Left lung (tissue), 10 donors: Measurements from ENCODE around the gene PSME1. TPM values are rescaled to one million over a fixed set of nuclear protein-coding genes. Genes with fewer than 3 reads are reported as not detected.

Experiments used
- ATAC-seq: fragments of 200-7000 bp; cut with Tn5 transposase; one replicate; pipeline ENCODE4 v1.9.1; 2020; ENCODE audit warnings: moderate library complexity
- DNase-seq, 4 donors: peaks; one replicate each; pipeline ENCODE4 v3.0.0-alpha.2; 2013 to 2020
- H3K27ac ChIP-seq, 2 donors: fragments of 200-600 bp; sonication (generic) in 1 of 2; one replicate each; pipeline versions ENCODE4 v1.5.0 to v1.8.0; 2020 to 2021
- H3K27me3 ChIP-seq, 2 donors: fragments of 200-600 bp; sonication (generic) in 1 of 2; one replicate each; pipeline versions ENCODE4 v1.5.0 to v1.8.0; 2020 to 2021
- H3K36me3 ChIP-seq, 2 donors: fragments of 200-600 bp; sonication (generic) in 1 of 2; one replicate each; pipeline versions ENCODE4 v1.5.0 to v1.8.0; 2020 to 2021
- H3K4me1 ChIP-seq, 2 donors: fragments of 200-600 bp; one replicate each; pipeline ENCODE4 v1.8.0; 2021
- H3K4me3 ChIP-seq, 2 donors: fragments of 200-600 bp; sonication (generic) in 1 of 2; one replicate each; pipeline versions ENCODE4 v1.5.0 to v1.8.0; 2020 to 2021; ENCODE audit warnings: mild to moderate bottlenecking in 1 of 2
- H3K9me3 ChIP-seq, 2 donors: fragments of 200-600 bp; sonication (generic) in 1 of 2; one replicate each; pipeline versions ENCODE4 v1.5.0 to v1.8.0; 2020 to 2021
- intact Hi-C, 2 donors: fragments of 100-400 bp; cut with DNase I; formaldehyde crosslinking; loops; one replicate each; pipeline versions ENCODE4 v1.11.2 to v1.14.2; 2022
- polyA plus RNA-seq, 6 donors: library from polyadenylated mRNA; unstranded; fragments of 120-200 nt; gene quantifications; one replicate each; pipeline ENCODE4 v1.2.1, GENCODE V29; 2013; ENCODE audit not compliant: insufficient read length in 6 of 6
- total RNA-seq, 2 donors: library from RNA; stranded (reverse); fragmentation: NEBNext Ultra II Directional; extraction: Animal tissue kit (Norgen Biotek cat#: 25700); gene quantifications; one replicate each; pipeline ENCODE4 v1.2.1, GENCODE V29; 2021
- TF ChIP-seq, protein P1 (sequence below), 2 donors: fragments of 200-600 bp; sonication (generic) in 1 of 2; IDR thresholded peaks; one replicate each; pipeline versions ENCODE4 v1.5.0 to v1.8.0; 2021; ENCODE audit warnings: antibody characterized with exemption in 2 of 2
- donor health status: DM: no; HTN: yes; CAD: no.
- donor health status: DM: no; HTN: no; CAD: no.

The PSME1 gene
- total and polyA plus RNA-seq, 8 donors: 189 to 236 (median 212) TPM

DNA sequence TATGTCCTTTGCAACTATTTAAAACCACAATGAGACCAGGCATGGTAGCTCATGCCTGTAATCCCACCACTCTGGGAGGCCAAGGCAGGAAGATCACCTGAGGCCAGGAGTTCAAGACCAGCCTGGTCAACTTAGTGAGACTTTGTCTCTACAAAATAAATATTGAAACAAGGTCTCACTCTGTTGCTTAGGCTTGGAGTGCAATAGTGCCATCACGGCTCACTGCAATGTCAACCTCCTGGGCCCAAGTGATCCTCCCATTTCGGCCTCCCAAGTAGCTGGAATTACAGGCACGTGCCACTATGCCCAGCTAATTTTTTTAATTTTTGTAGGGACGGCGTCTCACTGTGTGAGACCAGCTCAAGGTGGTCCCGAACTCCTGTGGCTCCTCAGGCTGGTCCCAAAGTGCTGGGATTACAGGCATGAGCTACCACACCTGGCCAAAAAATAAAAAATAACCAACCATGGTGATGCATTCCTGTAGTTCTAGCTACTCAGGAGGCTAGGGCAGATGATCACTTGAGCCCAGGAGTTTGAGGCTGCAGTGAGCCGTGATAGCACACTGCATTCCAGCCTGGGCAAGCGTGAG, 6.5 kb upstream of the PSME1 start:
- no peaks in the 10 kb centered on the region for H3K9me3 ChIP-seq
- intact Hi-C loops: no loop called here
- H3K27me3 ChIP-seq: no peaks in the 10 kb centered on the region
- DNase-seq (no peak), ATAC-seq (no peak)
- H3K27ac ChIP-seq: no peak overlapping the region
- TF ChIP-seq, protein P1, sequence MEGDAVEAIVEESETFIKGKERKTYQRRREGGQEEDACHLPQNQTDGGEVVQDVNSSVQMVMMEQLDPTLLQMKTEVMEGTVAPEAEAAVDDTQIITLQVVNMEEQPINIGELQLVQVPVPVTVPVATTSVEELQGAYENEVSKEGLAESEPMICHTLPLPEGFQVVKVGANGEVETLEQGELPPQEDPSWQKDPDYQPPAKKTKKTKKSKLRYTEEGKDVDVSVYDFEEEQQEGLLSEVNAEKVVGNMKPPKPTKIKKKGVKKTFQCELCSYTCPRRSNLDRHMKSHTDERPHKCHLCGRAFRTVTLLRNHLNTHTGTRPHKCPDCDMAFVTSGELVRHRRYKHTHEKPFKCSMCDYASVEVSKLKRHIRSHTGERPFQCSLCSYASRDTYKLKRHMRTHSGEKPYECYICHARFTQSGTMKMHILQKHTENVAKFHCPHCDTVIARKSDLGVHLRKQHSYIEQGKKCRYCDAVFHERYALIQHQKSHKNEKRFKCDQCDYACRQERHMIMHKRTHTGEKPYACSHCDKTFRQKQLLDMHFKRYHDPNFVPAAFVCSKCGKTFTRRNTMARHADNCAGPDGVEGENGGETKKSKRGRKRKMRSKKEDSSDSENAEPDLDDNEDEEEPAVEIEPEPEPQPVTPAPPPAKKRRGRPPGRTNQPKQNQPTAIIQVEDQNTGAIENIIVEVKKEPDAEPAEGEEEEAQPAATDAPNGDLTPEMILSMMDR (IDR thresholded peaks at IDR 0.05): no peak
- H3K4me1 ChIP-seq: no peaks in the 10 kb centered on the region
- H3K4me3 ChIP-seq: no peak overlapping the region
- peaks cover 0 to under 1% of the 10 kb centered on the region in 2 donors for H3K36me3 ChIP-seq

DNA sequence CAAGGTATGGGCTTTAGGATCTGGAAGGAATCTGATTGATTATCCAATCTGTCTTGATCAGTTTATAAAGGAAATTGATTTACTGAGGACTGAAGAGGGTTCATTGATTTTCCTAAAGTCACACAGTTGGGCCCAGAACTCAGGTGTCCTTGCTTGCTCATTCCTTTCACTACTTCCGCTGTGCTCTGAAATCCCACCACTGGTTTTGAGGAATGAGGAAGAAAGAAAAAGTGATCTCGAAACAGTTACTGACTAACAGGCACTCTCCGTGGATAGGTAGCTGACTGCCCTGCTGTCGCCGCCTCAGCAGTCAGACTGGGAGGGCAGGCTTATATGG, 5.6 kb upstream of the PSME1 start, which contains the start of gene FITM1:
TSS of gene FITM1 (plus strand) at position 280 of the 337 bp plus-strand sequence. CDS start 905 bp downstream, outside the sequence.
- H3K27ac ChIP-seq: no peak within 1 kb of the TSS
- H3K4me3 ChIP-seq: no peak within 1 kb of the TSS
- DNase-seq (no peak), ATAC-seq (no peak)
- H3K36me3 ChIP-seq: no peaks in the 10 kb centered on the region
- no peaks in the 10 kb centered on the region for H3K9me3 ChIP-seq
- TF ChIP-seq, protein P1 (IDR thresholded peaks at IDR 0.05): no peak
- no peaks in the 10 kb centered on the region for H3K27me3 ChIP-seq
- peaks cover 0 to 4% of the 10 kb centered on the region in 2 donors for H3K4me1 ChIP-seq
- intact Hi-C loops: no loop called here

DNA sequence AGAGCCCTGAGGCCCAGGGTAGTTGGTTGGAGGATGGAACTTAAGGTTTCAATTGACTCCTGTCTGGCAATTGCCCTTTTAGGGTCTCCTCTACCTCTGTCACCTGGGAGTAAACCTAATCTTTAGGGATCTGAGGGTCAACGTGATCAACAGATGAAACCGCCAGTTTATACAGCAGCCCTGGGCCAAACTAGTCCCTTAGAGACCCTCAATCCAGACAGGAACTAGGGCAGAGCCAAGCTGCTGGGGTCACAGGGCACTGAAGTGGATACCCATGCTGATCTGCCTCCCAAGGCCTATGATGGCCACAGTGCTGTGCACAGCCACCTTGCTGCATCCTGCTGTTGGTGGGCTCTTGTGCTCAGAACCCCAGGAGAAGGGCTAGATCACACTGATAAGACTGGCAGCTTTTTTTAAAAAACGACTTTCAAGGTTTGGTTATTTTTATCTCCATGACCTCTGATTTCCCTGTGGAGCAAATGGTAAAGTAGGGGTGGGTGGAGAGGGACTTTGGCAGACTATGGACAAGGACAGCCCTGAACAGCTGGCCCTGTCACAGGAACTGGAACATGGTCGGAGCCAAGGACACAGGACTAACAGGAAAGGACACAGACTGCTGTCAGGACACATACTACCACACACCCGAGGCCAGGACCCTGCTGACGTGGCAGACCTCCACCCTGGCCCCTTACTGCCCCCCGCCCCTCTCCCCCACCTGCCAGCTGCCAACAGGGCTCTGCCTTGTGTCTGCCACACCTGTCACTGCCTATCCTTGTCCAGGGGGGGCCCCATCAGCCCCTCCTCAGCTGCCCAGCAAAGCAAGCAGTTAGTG, 5.1 kb upstream of the PSME1 start:
- no peak for ATAC-seq
- Histone ChIP-seq H3K36me3 (no peaks in the 10 kb centered on the region), H3K4me1 (peaks cover 0 to 6% of the 10 kb centered on the region in 2 donors), H3K4me3 (no peak overlapping the region), H3K27me3 (no peaks in the 10 kb centered on the region), H3K9me3 (no peaks in the 10 kb centered on the region), H3K27ac (no peak overlapping the region)
- intact Hi-C loops: no loop called here
- DNase-seq: peak in 2 of 4 donors; percentile 44 to 47
- TF ChIP-seq, protein P1 (IDR thresholded peaks at IDR 0.05): no peak

DNA sequence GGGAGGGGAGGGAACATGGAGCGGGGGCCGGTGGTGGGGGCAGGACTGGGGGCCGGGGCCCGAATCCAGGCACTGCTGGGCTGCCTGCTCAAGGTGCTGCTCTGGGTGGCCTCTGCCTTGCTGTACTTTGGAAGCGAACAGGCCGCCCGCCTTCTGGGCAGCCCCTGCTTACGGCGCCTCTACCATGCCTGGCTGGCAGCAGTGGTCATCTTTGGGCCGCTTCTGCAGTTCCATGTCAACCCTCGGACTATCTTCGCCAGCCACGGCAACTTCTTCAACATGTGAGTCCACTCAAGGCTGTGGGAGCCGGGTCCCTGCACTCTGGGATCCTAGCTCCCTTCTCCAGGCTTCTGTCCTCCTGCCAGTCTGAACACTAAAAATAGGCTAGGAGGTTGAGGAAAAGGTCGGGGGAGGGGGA, 4.4 kb upstream of the PSME1 start:
- no peak for ATAC-seq
- no peak for DNase-seq

More for the DNA sequence above, 4.4 kb upstream of the PSME1 start:
- no peaks in the 10 kb centered on the region for H3K36me3 ChIP-seq
- no peaks in the 10 kb centered on the region for H3K27me3 ChIP-seq
- H3K4me3 ChIP-seq: no peak overlapping the region
- no peaks in the 10 kb centered on the region for H3K9me3 ChIP-seq
- peaks cover 0 to 8% of the 10 kb centered on the region in 2 donors for H3K4me1 ChIP-seq
- intact Hi-C loops: no loop called here
- TF ChIP-seq, protein P1 (IDR thresholded peaks at IDR 0.05): no peak
- no peak overlapping the region for H3K27ac ChIP-seq
